WI38 (cell line): ENCODE results near the gene TP53.

Experiments used
- H3K4me3 ChIP-seq: 2 replicates; pipeline ENCODE4 v1.5.1; 2011; ENCODE audit warnings: low read depth, mild to moderate bottlenecking, control low read depth, low read length
- CTCF ChIP-seq: IDR thresholded peaks from 2 replicates; pipeline ENCODE4 v1.5.1; 2012; ENCODE audit warnings: low read depth, mild to moderate bottlenecking, control low read depth, low read length

The TP53 gene

GRCh38 chr17:7687072-7687907 lies at the start of gene TP53:
Gene TP53, minus strand, starts transcription at chr17:7687490. Its CDS starts 10,896 bp downstream, at chr17:7676594.
- TF ChIP-seq CTCF: no peak
- H3K4me3 ChIP-seq: peak within 1 kb of the TSS; percentile 75

GRCh38 chr17:7732981-7733539 lies 45.8 kb upstream of the TP53 start:
- no peak overlapping the region for H3K4me3 ChIP-seq
- TF ChIP-seq CTCF: no peak

GRCh38 chr17:7729816-7730215 lies 42.5 kb upstream of the TP53 start:
- no peak overlapping the region for H3K4me3 ChIP-seq
- TF ChIP-seq CTCF: no peak

- no peak for TF ChIP-seq CTCF
- no peak overlapping the region for H3K4me3 ChIP-seq
These were observed 40.6 kb upstream of the TP53 start for GRCh38 chr17:7727886-7728285.

- no peak for TF ChIP-seq CTCF
These were observed 34.3 kb upstream of the TP53 start for GRCh38 chr17:7721612-7722011.

GRCh38 chr17:7720125-7720524 lies 32.8 kb upstream of the TP53 start:
- H3K4me3 ChIP-seq: no peak overlapping the region
- TF ChIP-seq CTCF: no peak

More at GRCh38 chr17:7721612-7722011, 34.3 kb upstream of the TP53 start:
- H3K4me3 ChIP-seq: no peak overlapping the region

- no peak for TF ChIP-seq CTCF
- H3K4me3 ChIP-seq: no peak overlapping the region
These were observed 32.4 kb upstream of the TP53 start for GRCh38 chr17:7719661-7720060.
